ENCODE results near the gene ERC2.
"Not testable (repeated sequence)": the region's sequence is repeated elsewhere in the genome, so short reads cannot be mapped to it uniquely, and the experiment has no call there.

The ERC2 gene

GRCh38 chr3:56119575-56120349 is 348.5 kb downstream of the ERC2 start:
- DNase-seq (ENCODE audit: low spot score), result no peak

GRCh38 chr3:56118968-56119367 is 349.3 kb downstream of the ERC2 start:
- no peak for DNase-seq (ENCODE audit: low spot score)

- DNase-seq (ENCODE audit: low spot score), result no peak
These were observed 352.6 kb downstream of the ERC2 start for GRCh38 chr3:56115698-56116097.

GRCh38 chr3:56115199-56115598 is 353.1 kb downstream of the ERC2 start:
- no peak for DNase-seq (ENCODE audit: low spot score)

- DNase-seq (ENCODE audit: low spot score), result no peak
These were observed 354.4 kb downstream of the ERC2 start for GRCh38 chr3:56113908-56114307.

GRCh38 chr3:56113231-56113630 is 355.0 kb downstream of the ERC2 start:
- DNase-seq (ENCODE audit: low spot score), result no peak

- no peak for DNase-seq (ENCODE audit: low spot score)
These were observed 356.5 kb downstream of the ERC2 start for GRCh38 chr3:56111606-56112304.

GRCh38 chr3:56110886-56111285 is 357.4 kb downstream of the ERC2 start:
- DNase-seq (ENCODE audit: low spot score), result no peak

- DNase-seq (ENCODE audit: low spot score), result no peak
These were observed 361.1 kb downstream of the ERC2 start for GRCh38 chr3:56107157-56107556.

- DNase-seq (ENCODE audit: low spot score), result no peak
These were observed 366.2 kb downstream of the ERC2 start for GRCh38 chr3:56102032-56102431.

- no peak for DNase-seq (ENCODE audit: low spot score)
These were observed 366.7 kb downstream of the ERC2 start for GRCh38 chr3:56101576-56101975.

- DNase-seq (ENCODE audit: low spot score), result no peak
These were observed 371.3 kb downstream of the ERC2 start for GRCh38 chr3:56096999-56097398.

- no peak for DNase-seq (ENCODE audit: low spot score)
These were observed 374.1 kb downstream of the ERC2 start for GRCh38 chr3:56094170-56094569.

GRCh38 chr3:56089739-56090138 is 378.5 kb downstream of the ERC2 start:
- no peak for DNase-seq (ENCODE audit: low spot score)

GRCh38 chr3:56087451-56088053 is 380.7 kb downstream of the ERC2 start:
- no peak for DNase-seq (ENCODE audit: low spot score)

GRCh38 chr3:56086355-56086754 is 381.9 kb downstream of the ERC2 start:
- no peak for DNase-seq (ENCODE audit: low spot score)

- DNase-seq (ENCODE audit: low spot score), result no peak
These were observed 387.0 kb downstream of the ERC2 start for GRCh38 chr3:56081246-56081645.

GRCh38 chr3:56076746-56077145 is 391.5 kb downstream of the ERC2 start:
- no peak for DNase-seq (ENCODE audit: low spot score)

GRCh38 chr3:56075089-56075488 is 393.2 kb downstream of the ERC2 start:
- DNase-seq (ENCODE audit: low spot score), result no peak

GRCh38 chr3:56069766-56070165 is 398.5 kb downstream of the ERC2 start:
- DNase-seq (ENCODE audit: low spot score), result no peak

- DNase-seq (ENCODE audit: low spot score), result not testable (repeated sequence)
These were observed 401.9 kb downstream of the ERC2 start for GRCh38 chr3:56066405-56066804.

- DNase-seq (ENCODE audit: low spot score), result no peak
These were observed 403.6 kb downstream of the ERC2 start for GRCh38 chr3:56064684-56065083.

GRCh38 chr3:56061279-56061626 is 407.0 kb downstream of the ERC2 start:
- no peak for DNase-seq (ENCODE audit: low spot score)
